IMR-90 (cell line): ENCODE measurements around the gene JAKMIP1. TPM values are rescaled to one million over a fixed set of nuclear protein-coding genes. Genes with fewer than 3 reads are reported as not detected.

Experiments
- ATAC-seq: fragments of 200-7000 bp; cut with Tn5 transposase; 2 replicates; pipeline ENCODE4 v1.9.1; 2020; ENCODE audit warnings: low read depth, mild to moderate bottlenecking, moderate library complexity
- Bru-seq: library from RNA; stranded (reverse); fragments of 400-500 nt; gene quantifications from one replicate; lab custom pipeline; 2021; lab: Mats Ljungman, UMichigan
- BruChase-seq, 2 experiments: library from RNA; stranded (reverse); fragments of 400-500 nt; gene quantifications; one replicate each; lab custom pipeline; 2021; lab: Mats Ljungman, UMichigan
- BruUV-seq: library from RNA; stranded (reverse); fragments of 400-500 nt; replicated peaks from 2 replicates; lab custom pipeline; 2021; lab: Mats Ljungman, UMichigan
- CTCF ChIA-PET: fragments of 300-600 bp; formaldehyde crosslinking; extraction: SDS; loops from one replicate; lab custom pipeline; 2021; ENCODE audit warnings: antibody characterized with exemption; lab: Yijun Ruan, JAX
- POLR2A ChIA-PET: fragments of 300-600 bp; sonication (Branson Sonifier 250); formaldehyde crosslinking; loops from one replicate; lab custom pipeline; 2022; ENCODE audit warnings: antibody characterized with exemption; ENCODE audit not compliant: unreplicated experiment; lab: Charles Lee
- DNase-seq: peaks from one replicate; pipeline ENCODE4 v3.0.0; 2013
- H2AFZ ChIP-seq: replicated peaks from 2 replicates; pipeline ENCODE3; 2013; ENCODE audit warnings: low read length, mild to moderate bottlenecking; ENCODE audit not compliant: poor library complexity
- H2AK5ac ChIP-seq: 2 replicates; pipeline ENCODE4 v1.6.1; 2013; ENCODE audit warnings: low read depth, low read length, inconsistent platforms
- H2AK9ac ChIP-seq: replicated peaks from 2 replicates; pipeline ENCODE3; 2013; ENCODE audit warnings: mild to moderate bottlenecking, low read depth, low read length, moderate library complexity; ENCODE audit not compliant: poor library complexity
- H2BK120ac ChIP-seq: 2 replicates; pipeline ENCODE4 v1.6.1; 2013; ENCODE audit warnings: low read depth, low read length, inconsistent platforms
- H2BK15ac ChIP-seq: 3 replicates; pipeline ENCODE4 v1.6.1; 2013; ENCODE audit warnings: low read depth, low read length, inconsistent platforms
- H2BK20ac ChIP-seq: 2 replicates; pipeline ENCODE4 v1.6.1; 2013; ENCODE audit warnings: low read depth, mild to moderate bottlenecking, inconsistent platforms, low read length, moderate library complexity
- H2BK5ac ChIP-seq: 2 replicates; pipeline ENCODE4 v1.6.1; 2013; ENCODE audit warnings: mild to moderate bottlenecking, low read depth, low read length, inconsistent platforms; ENCODE audit not compliant: poor library complexity, severe bottlenecking
- H3K14ac ChIP-seq: replicated peaks from 2 replicates; pipeline ENCODE4 v1.6.1; 2013; ENCODE audit warnings: low read depth, low read length, inconsistent platforms
- H3K18ac ChIP-seq: 2 replicates; pipeline ENCODE4 v1.6.1; 2013; ENCODE audit warnings: low read depth, low read length, control low read depth
- H3K23ac ChIP-seq: 2 replicates; pipeline ENCODE4 v1.6.1; 2013; ENCODE audit warnings: low read depth, low read length, inconsistent platforms
- H3K27ac ChIP-seq: 2 replicates; pipeline ENCODE4 v1.5.1; 2013; ENCODE audit warnings: mild to moderate bottlenecking, control low read depth, low read length; ENCODE audit not compliant: insufficient read depth
- H3K27me3 ChIP-seq: 2 replicates; pipeline ENCODE4 v1.6.1; 2013; ENCODE audit warnings: low read length; ENCODE audit not compliant: control insufficient read depth, insufficient read depth
- H3K36me3 ChIP-seq: 2 replicates; pipeline ENCODE4 v1.6.1; 2013; ENCODE audit warnings: low read length, mixed read lengths; ENCODE audit not compliant: control insufficient read depth, insufficient read depth
- H3K4ac ChIP-seq: 2 replicates; pipeline ENCODE4 v1.6.1; 2013; ENCODE audit warnings: low read depth, low read length, inconsistent platforms
- H3K4me1 ChIP-seq: 2 replicates; pipeline ENCODE4 v1.6.1; 2013; ENCODE audit warnings: low read length, mixed read lengths; ENCODE audit not compliant: control insufficient read depth, insufficient read depth
- H3K4me2 ChIP-seq: 2 replicates; pipeline ENCODE4 v1.6.1; 2013; ENCODE audit warnings: low read depth, mild to moderate bottlenecking, control low read depth, low read length, moderate library complexity
- H3K4me3 ChIP-seq: 2 replicates; pipeline ENCODE4 v1.5.1; 2013; ENCODE audit warnings: low read depth, mild to moderate bottlenecking, control low read depth, low read length, moderate library complexity; ENCODE audit not compliant: insufficient read depth
- H3K56ac ChIP-seq: 2 replicates; pipeline ENCODE4 v1.6.1; 2013; ENCODE audit warnings: low read length, inconsistent platforms; ENCODE audit not compliant: insufficient read depth; ENCODE audit errors: extremely low read depth
- H3K79me1 ChIP-seq, 2 experiments: 2 replicates each; pipeline ENCODE4 v1.6.1; 2013; ENCODE audit warnings: low read length in 2 of 2, inconsistent platforms in 1 of 2, low read depth in 1 of 2
- H3K9ac ChIP-seq: 2 replicates; pipeline ENCODE4 v1.6.1; 2013; ENCODE audit warnings: low read depth, low read length, control low read depth
- H3K9me1 ChIP-seq: 2 replicates; pipeline ENCODE4 v1.6.1; 2013; ENCODE audit warnings: low read length, inconsistent platforms; ENCODE audit not compliant: insufficient read depth
- H3K9me3 ChIP-seq: 2 replicates; pipeline ENCODE4 v1.6.1; 2013; ENCODE audit warnings: low read length; ENCODE audit not compliant: control insufficient read depth, insufficient read depth
- H4K20me1 ChIP-seq: 2 replicates; pipeline ENCODE4 v1.6.1; 2013; ENCODE audit warnings: low read length, inconsistent platforms; ENCODE audit not compliant: insufficient read depth
- H4K5ac ChIP-seq: 2 replicates; pipeline ENCODE4 v1.6.1; 2013; ENCODE audit warnings: mild to moderate bottlenecking, low read depth, low read length, control low read depth
- H4K8ac ChIP-seq, 2 experiments: 2 replicates each; pipeline ENCODE4 v1.6.1; 2013; ENCODE audit warnings: low read depth in 2 of 2, low read length in 2 of 2, control low read depth in 1 of 2, inconsistent platforms in 1 of 2
- H4K91ac ChIP-seq: 2 replicates; pipeline ENCODE4 v1.6.1; 2013; ENCODE audit warnings: low read depth, low read length, inconsistent platforms; ENCODE audit not compliant: insufficient read depth
- BHLHE40 ChIP-seq: fragments of 150-350 bp; IDR thresholded peaks from 2 replicates; pipeline ENCODE4 v1.6.1; 2016; ENCODE audit warnings: mild to moderate bottlenecking, low read depth, low read length
- NFE2L2 ChIP-seq: fragments of 150-350 bp; IDR thresholded peaks from 2 replicates; pipeline ENCODE4 v1.6.1; 2016; ENCODE audit warnings: low read depth, mild to moderate bottlenecking, low read length
- WGBS, 2 experiments: methylation state at CpG; one replicate each; pipeline versions ENCODE4 v1.1.5 to v1.1.7; 2013; ENCODE audit warnings: missing lambda C conversion rate in 2 of 2; ENCODE audit not compliant: insufficient read length in 1 of 2; ENCODE audit errors: extremely low coverage in 2 of 2; 5-methylcytosine and 5-hydroxymethylcytosine counted together
- dilution Hi-C: fragments of 300-500 bp; cut with HindIII; formaldehyde crosslinking; loops from one replicate; pipeline ENCODE4 v1.14.3; 2018; ENCODE audit warnings: low sequenced_read_pairs; ENCODE audit not compliant: unreplicated experiment
- in situ Hi-C: fragments of 300-500 bp; cut with MboI; formaldehyde crosslinking; loops from 3 replicates; pipeline ENCODE4 v1.14.3; 2019; ENCODE audit warnings: low sequenced_read_pairs, inconsistent platforms, mixed read lengths
- intact Hi-C: fragments of 100-400 bp; cut with micrococcal nuclease; formaldehyde crosslinking; loops from 2 replicates; pipeline ENCODE4 v1.10.0; 2022
- long read RNA-seq: library from polyadenylated mRNA; unstranded; transcript quantifications from one replicate; pipeline ENCODE4 v2.0.0, GENCODE V29; 2021; ENCODE audit not compliant: unreplicated experiment
- polyA plus RNA-seq, 3 experiments: library from polyadenylated mRNA; depleted of rRNA; stranded (reverse); fragments of >200 nt; gene quantifications; 2 replicates each; pipeline ENCODE4 v1.2.3, GENCODE V29; 2012; ENCODE audit warnings: low replicate concordance in 1 of 3
- total RNA-seq: library from RNA; depleted of rRNA; stranded (reverse); fragments of >200 nt; gene quantifications from 2 replicates; pipeline ENCODE4 v1.2.3, GENCODE V29; 2012; rRNA removed

JAKMIP1 gene
- total RNA-seq: not detected in 2 replicates
- not detected in 2 replicates for polyA plus RNA-seq (2012; rRNA removed)
- polyA plus RNA-seq (2012; cell fraction: cytosol; rRNA removed): not detected in 2 replicates
- not detected in 2 replicates for polyA plus RNA-seq (2012; cell fraction: nucleus; rRNA removed; ENCODE audit: low replicate concordance)
- Bru-seq, nascent RNA: not detected
- not detected for BruChase-seq, experiment 1, labeled RNA remaining after a 6-hour chase
- not detected for BruChase-seq, experiment 2, labeled RNA remaining after a 2-hour chase
- long read RNA-seq: 0 reads

- H3K36me3 ChIP-seq: no peaks in the 10 kb centered on the region
- H3K79me1 ChIP-seq: no peaks in the 10 kb centered on the region
- ChIA-PET CTCF (no interaction called here), POLR2A (no interaction called here)
- no peaks in the 10 kb centered on the region for H3K9me1 ChIP-seq
- peak within 1 kb of the TSS; percentile 61 for H2AK9ac ChIP-seq
- TF ChIP-seq NFE2L2: no peak
- peak; percentile 41; the same call in 1 of the 2 replicates for TF ChIP-seq BHLHE40
- H3K4me1 ChIP-seq: no peaks in the 10 kb centered on the region; the same call in 1 of the 2 replicates
- dilution Hi-C loops (no loop called here), intact Hi-C loops (no loop called here), in situ Hi-C loops (no loop called here)
- no peak within 1 kb of the TSS for H4K91ac ChIP-seq
- H3K23ac ChIP-seq: no peak within 1 kb of the TSS
- H3K56ac ChIP-seq: no peak within 1 kb of the TSS
- no peak within 1 kb of the TSS for H2AK5ac ChIP-seq
- peak within 1 kb of the TSS; percentile 85 for H2AFZ ChIP-seq
- no peak within 1 kb of the TSS for H3K18ac ChIP-seq
- H4K5ac ChIP-seq: no peak within 1 kb of the TSS
- no peak within 1 kb of the TSS for H2BK5ac ChIP-seq
- H3K9ac ChIP-seq: no peak within 1 kb of the TSS
- no peak within 1 kb of the TSS for H3K27ac ChIP-seq
- ATAC-seq: peak; percentile 97
- H3K9me3 ChIP-seq: peaks cover 2% of the 10 kb centered on the region; the same call in 1 of the 2 replicates
- no TSS peak for BruUV-seq
- peak within 1 kb of the TSS; percentile 77 for H3K4me2 ChIP-seq
- no peak within 1 kb of the TSS for H4K8ac ChIP-seq
- no peak within 1 kb of the TSS for H2BK20ac ChIP-seq
- no peak within 1 kb of the TSS for H2BK120ac ChIP-seq
- 2% methylated on average over 42 of the region's 107 CpGs; no CpG with 5 or more reads in 1 of the 2 experiments for WGBS, 2 experiments
- peaks cover 40% of the 10 kb centered on the region; the same call in 1 of the 2 replicates for H3K27me3 ChIP-seq
- H4K20me1 ChIP-seq: no peaks in the 10 kb centered on the region
- H2BK15ac ChIP-seq: no peak within 1 kb of the TSS
- H3K14ac ChIP-seq: no peak within 1 kb of the TSS
- DNase-seq: peak; percentile 46
- H3K4ac ChIP-seq: no peak within 1 kb of the TSS
- H3K4me3 ChIP-seq: peak within 1 kb of the TSS; percentile 35
These were observed at the start of gene JAKMIP1 for GRCh38 chr4:6200011-6200921. JAKMIP1 (minus strand) TSS chr4:6200549; CDS start chr4:6112850, 87,699 bp downstream.
